KBM-7 (cell line): ENCODE measurements around the gene EMB.
"Not testable (repeated sequence)": the region's sequence is repeated elsewhere in the genome, so short reads cannot be mapped to it uniquely, and the experiment has no call there.

ENCODE experiments used
- DNase-seq: peaks from one replicate; pipeline ENCODE4 v3.0.0-alpha.2; 2015
- in situ Hi-C: fragments of 300-500 bp; cut with MboI; formaldehyde crosslinking; loops from 2 replicates; pipeline ENCODE4 v1.14.3; 2020; ENCODE audit warnings: low sequenced_read_pairs, low pct_unique_long_range_greater_than_20kb, mixed read lengths

EMB gene

DNA sequence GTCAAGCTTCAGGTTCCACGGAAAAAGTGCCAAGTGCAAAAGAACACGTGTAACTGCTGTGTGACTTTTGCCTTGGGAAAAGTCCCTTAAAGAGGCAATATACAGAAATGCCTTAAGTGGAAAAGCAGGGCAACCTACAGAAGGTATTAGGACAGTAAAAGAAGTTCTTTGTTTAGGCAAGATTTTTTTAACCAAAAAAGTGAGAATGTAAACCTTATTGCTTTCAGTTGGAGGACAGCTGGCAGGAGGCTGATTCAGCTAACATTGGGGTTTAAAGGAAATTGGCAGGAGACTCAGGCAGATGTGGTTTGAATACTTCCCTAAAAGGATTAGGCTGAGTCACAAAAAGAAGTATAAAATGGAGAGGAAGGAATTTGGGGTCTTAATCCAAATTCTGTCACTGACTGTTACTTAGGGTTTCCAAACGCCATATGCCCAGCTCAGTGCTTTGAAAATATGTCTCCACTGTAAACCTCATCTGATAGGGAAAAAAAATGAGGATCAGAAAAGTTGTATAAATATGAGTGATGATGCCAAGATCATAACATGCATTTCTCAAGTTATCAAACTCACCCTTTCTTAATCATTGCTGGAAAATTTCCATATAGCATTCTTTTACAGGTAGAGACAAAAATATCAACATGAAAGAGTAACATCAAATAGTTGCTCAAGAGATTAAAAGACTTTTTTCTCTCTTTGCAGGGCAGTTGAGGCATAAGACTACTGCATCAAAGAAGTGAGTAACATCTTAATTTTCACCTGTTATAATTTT, 9.8 kb downstream of the EMB start:
- peak; percentile 55 for DNase-seq
- in situ Hi-C loops: not testable (repeated sequence)

DNA sequence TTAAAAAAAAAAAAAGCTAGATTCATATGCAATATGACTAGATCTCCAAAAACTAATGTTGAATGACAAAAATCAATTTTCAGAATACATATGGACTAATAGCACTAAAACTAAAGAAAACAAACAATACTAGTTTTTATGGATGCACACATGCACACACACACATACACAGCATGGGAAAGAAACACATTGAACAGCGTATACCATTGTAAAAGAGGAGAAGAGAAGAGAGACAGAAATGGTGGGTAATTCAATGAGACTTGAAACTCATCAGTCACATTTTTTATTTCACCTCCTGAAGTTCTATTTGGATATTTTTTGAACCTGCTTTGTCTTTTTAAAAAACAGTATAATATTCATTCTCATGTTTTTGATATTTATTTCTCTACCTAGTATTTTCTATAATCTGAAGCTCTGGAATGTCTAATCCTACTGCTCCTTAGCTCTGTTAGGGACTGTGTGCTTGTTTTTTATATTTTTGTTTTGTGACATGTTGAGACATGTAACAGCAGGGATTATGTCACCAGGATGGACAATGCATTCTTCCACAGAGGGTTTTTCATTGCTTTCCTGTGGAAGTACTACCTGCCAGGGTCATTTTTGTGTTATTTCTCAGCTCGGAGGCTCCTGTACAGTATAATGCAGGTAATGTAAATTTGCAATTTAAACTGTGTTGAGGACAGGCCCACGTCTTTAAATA, 17.8 kb downstream of the EMB start:
- DNase-seq, in situ Hi-C loops: not testable (repeated sequence)

DNA sequence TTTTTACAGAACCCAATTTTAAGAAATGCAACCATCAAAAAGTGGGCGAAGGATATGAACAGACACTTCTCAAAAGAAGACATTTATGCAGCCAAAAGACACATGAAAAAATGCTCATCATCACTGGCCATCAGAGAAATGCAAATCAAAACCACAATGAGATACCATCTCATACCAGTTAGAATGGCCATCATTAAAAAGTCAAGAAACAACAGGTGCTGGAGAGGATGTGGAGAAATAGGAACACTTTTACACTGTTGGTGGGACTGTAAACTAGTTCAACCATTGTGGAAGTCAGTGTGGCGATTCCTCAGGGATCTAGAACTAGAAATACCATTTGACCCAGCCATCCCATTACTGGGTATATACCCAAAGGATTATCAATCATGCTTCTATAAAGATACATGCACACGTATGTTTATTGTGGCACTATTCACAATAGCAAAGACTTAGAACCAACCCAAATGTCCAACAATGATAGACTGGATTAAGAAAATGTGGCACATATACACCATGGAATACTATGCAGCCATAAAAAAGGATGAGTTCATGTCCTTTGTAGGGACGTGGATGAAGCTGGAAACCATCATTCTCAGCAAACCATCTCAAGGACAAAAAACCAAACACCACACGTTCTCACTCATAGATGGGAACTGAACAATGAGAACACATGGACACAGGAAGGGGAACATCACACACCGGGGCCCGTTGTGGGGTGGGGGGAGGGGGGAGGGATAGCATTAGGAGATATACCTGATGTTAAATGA, 19.7 kb downstream of the EMB start:
- DNase-seq, in situ Hi-C loops: not testable (repeated sequence)

DNA sequence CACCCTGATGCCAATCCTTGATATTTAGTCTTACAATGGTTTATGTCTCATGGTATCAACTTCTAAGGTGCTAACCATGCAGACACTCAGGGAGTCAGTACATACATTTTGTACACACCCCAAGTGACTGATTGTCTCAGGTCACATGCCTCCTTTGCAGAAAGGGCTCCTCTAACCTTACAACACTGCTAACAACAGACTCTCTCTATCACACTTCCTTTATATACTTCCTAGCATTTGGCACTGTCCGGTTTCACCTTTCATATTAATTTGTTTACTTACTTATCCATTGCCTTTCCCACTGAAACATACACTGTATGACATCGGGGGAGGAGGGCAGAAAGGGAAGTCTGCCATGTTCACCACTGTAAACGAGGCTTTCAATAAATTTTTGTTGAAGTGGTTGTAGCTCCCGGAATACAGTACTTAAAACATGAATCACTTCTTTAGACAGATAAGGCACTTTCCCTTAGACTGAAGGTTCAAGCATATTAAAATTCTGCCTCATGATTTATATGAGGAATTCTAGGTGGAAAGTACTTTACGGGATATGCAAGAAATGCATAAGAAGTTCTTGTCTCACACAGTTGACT, 20.6 kb downstream of the EMB start:
- DNase-seq: peak; percentile 27

DNA sequence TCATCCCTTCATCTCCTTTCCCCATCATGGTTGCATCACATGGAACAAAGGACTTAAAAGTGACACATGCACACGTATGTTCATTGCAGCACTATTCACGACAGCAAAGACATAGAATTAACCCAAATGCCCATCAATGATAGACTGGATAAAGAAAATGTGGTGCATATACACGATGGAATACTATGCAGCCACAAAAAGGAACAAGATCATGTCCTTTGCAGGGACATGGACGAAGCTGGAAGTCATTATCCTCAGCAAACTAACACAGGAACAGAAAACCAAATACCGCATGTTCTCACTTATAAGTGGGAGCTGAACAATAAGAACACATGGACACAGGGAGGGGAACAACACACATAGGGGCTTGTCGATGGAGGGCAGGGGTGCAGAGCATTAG, 21.4 kb downstream of the EMB start:
- in situ Hi-C loops, DNase-seq: not testable (repeated sequence)

More for the DNA sequence above, 20.6 kb downstream of the EMB start:
- in situ Hi-C loops: no loop called here

DNA sequence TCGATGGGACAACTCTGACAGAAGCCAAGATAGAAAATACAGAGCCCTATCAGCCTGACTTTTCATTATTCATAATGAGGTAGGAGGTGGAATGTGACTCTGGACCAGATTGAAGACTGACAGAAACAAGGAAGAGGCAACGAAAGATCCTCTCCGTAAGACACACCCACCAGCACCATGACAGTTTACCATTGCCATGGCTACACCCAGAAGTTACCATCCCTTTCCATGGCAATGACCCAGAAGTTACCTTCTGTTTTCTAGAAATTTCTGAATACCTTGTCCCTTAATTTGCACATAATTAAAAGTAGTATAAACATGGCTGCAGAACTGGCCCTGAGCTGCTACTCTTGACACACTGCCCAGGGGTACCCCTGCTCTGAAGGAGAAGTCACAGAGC, 24.5 kb downstream of the EMB start:
- in situ Hi-C loops, DNase-seq: not testable (repeated sequence)

DNA sequence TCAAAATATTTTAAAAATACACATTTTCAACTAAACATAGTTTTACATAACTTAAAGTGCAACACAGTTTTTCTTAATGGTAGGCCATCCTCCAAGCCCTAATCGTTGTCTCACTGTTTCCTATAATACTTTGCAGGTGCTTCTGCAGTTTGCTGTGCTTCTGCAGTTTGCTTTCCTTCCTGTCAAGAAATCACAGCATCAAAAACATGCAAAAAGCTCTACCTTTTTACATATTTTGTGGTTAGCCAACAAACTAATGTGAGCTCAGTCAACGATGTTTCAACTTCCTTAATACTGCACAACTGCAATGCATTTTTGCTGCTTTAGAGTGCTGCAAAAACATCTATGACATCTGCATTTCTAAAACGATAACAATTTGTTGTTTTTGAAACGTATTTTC, 25.2 kb downstream of the EMB start:
- DNase-seq: peak; percentile 28
- in situ Hi-C loops: no loop called here

DNA sequence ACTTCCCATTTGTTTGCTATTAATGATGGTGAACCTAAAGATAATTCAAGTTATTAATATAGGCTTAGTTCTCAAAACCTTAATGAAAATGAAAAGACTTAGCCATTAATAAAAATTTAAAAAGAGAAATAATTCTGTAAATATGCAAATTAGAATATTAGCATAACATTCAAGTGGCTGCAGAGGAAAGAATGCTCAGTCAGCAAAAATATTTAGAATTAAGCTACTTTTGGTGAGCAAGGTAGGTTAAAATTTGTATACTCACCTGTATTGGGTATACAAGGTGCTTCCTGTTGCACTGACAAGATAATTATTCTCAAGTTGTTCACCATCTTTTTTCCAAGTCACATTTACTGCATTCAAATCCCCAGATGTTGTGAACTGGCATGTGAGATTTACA, 30.2 kb downstream of the EMB start:
- DNase-seq, in situ Hi-C loops: not testable (repeated sequence)

DNA sequence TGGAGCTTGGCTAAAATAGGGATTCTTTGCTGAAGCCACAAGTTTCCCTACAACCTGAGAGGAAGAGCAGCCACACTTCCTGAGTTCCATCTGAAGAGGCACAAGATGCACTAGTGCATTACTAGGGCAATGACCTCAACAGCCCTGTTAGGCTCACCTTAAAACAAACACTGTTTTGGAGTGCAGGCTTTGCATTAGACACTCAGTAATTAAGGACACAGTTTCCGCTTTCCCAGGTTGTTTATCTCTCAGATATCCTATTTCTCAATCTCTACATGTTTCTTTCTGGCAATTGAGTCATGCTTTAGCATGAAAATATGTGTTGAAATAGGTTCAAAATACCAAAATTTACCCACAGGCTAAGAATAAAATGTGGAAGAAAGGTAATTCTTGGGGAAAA, 34.2 kb downstream of the EMB start:
- no peak for DNase-seq
- in situ Hi-C loops: no loop called here

DNA sequence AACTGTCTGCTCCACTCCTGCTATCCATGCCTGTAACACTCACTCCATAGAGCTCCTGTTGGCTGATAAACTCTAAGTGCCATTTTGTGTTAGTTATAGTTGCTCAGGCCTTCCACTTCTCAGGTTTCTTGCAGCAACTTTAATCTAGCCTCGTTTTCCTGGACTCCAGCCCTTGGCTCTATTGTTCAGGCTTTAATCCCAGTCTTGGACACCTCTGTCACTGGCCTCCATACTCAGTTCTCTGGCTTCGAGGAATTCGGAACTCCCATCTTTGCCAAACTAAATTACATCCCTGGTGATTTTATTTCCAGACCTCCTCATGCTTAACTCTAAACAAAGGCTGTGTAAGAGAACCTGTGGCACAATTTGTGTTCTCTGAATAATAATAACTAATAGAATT, 39.8 kb downstream of the EMB start:
- no peak for DNase-seq
- in situ Hi-C loops: no loop called here

DNA sequence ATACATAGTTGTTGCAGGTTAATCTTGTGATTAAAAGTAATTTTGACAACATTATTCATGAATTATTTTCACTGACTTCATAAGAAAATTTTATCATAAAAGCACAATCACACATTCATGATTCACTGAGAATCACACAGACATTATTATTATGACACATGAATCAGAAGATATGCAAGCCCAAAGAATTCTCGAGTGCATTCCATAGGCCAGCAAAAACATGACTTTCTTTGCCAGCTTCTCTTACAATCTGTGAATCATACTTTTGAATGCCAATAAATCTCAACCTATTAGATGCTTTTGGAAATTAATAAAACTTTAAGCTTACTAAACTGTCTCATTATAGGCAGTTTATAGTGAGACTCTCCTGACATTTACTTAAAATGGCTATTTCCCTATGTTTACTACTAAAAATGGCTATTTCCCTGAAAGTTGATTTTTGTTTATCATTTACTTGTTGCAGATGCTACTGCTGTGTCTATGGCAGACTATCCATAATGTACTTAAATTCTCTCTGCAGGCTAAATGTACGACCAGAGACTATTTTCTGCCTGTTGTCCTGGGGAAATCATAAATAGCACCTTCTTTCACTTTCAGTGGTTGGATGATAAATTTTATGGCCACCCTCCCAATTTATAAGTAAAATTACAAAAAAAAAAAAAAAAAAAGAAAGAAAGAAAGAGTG, 47.0 kb downstream of the EMB start:
- DNase-seq, in situ Hi-C loops: not testable (repeated sequence)

DNA sequence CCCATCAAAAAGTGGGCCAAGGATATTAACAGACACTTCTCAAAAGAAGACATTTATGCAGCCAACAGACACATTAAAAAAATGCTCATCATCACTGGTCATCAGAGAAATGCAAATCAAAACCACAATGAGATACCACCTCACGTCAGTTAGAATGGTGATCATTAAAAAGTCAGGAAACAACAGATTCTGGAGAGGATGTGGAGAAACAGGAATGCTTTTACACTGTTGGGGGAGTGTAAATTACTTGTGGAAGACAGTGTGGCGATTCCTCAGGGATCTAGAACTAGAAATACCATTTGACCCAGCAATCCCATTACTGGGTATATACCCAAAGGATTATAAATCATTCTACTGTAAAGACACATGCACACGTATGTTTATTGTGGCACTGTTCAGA, 48.8 kb downstream of the EMB start:
- DNase-seq, in situ Hi-C loops: not testable (repeated sequence)

DNA sequence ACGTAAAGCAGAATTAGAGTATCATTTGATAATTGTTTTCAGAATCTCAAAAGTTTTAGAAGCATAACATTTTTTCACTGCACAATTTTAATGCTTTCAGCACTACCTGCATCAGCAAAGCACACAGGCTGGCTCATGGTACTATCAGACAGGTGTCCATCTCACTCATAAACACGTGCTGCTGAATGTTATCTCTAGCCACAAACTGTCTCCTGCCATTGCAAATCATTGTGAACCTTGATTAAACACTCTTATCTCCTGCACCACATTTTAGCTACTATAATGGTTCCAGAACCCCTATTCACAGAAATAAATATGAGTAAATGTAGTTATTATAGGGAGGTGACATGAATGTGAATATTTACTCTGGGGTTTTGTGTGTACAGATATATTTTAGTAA, 56.7 kb downstream of the EMB start:
- in situ Hi-C loops: not testable (repeated sequence)
- DNase-seq: peak; percentile 9

DNA sequence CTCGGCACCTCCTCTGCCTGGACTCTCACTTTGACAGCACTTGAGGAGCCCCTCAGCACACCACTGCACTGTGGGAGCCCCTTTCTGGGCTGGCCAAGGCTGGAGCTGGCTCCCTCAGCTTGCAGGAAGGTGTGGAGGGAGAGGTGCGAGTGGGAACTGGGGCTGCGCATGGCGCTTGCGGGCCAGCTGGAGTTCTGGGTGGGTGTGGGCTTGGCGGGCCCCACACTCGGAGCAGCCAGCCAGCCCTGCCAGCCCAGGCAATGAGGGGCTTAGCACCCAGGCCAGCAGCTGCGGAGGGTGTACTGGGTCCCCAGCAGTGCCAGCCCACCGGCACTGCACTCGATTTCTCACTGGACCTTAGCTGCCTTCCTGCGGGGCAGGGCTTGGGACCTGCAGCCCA, 64.4 kb downstream of the EMB start:
- DNase-seq, in situ Hi-C loops: not testable (repeated sequence)

DNA sequence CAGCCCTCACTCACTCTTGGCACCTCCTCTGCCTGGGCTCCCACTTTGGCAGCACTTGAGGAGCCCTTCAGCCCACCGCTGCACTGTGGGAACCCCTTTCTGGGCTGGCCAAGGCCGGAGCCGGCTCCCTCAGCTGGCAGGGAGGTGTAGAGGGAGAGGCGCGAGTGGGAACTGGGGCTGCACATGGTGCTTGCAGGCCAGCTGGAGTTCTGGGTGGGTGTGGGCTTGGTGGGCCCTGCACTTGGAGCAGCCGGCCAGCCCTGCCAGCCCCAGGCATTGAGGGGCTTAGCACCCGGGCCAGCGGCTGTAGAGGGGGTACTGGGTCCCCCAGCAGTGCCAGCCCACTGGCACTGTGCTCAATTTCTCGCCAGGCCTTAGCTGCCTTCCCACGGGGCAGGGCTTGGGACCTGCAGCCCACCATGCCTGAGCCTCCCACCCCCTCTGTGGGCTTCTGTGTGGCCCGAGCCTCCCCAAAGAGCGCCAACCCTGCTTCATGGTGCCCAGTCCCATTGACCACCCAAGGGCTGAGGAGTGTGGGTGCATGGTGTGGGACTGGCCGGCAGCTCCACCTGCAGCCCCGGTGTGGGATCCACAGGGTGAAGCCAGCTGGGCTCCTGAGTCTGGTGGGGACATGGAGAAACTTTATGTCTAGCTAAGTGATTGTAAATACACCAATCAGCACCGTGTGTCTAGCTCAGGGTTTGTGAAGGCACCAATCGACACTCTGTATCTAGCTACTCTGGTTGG, 71.6 kb downstream of the EMB start:
- in situ Hi-C loops, DNase-seq: not testable (repeated sequence)

DNA sequence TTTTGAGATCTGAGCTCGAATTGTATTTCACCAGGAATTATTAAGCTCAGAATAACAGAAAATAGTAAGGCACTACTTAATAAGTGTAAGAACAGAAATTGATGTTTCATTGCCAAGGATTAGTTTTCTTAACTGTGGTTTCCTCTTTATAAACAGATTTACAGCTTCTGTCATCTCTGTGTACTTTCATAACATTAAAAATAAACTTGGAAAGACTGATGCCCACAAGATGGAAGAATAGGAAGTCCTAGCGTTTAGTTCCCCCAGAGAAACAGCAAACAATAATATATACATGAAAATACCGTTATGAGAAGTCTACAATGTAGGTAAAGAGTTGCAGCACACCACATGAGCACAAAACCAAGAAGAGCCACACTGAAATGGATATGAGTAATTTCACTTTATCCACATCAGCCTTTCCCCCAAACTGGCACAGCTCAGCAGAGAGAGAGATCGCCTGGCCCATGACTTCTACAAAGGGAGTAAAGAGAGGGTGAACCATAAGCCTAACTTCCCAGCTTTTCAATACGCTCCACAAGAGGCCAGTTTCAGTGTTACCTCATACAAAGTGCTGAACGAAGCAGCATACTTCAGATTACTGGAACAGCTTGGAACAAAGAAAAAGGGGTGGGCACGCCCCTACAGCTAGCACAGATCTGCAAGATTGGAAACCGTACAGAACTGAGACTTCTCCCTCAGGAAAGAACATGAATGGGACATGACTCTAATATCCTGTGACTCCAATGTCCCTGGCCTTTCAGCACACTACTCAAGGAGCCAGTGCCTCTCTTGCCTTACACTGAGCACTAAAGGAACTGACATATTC, 75.4 kb downstream of the EMB start:
- in situ Hi-C loops: no loop called here
- DNase-seq: no peak

DNA sequence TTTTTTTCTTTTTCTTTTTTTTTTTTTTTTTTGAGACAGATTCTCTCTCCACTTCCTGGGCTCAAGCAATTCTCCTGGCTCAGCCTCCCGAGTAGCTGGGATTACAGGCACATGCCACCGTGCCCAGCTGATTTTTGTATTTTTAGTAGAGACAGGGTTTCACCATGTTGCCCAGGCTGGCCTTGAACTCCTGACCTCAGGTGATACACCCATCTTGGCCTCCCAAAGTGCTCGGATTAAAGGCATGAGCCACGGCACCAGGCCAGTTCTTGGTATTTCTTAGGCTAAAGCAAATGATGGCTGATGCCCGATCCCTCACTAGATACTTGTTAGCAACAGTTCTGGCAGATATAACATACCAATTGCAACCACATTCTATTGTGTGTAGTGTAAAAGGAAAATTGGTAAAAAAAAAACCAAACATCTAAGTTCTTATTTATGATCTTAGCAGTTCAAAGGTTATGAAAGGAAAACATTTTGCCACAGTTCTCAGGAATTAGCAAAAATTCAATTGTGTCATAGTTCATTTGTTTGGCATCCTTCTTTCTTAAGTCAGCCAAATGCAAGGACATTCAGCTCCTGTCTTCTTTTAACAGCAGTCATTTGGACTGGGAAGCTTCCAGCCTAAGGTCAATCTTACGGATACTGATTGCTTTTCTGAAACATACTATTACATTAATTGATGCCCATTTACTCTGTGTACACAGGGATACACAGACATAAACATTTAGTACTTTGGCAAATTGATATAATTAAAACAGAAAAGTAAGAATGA, 76.4 kb downstream of the EMB start:
- DNase-seq: peak; percentile 8
- in situ Hi-C loops: not testable (repeated sequence)
